SJCRH30 (cell line): Measurements from ENCODE around the gene SPTBN4. TPM values are rescaled to one million over a fixed set of nuclear protein-coding genes. Genes with fewer than 3 reads are reported as not detected.

Experiments used
- DNase-seq, 2 experiments: peaks; one replicate each; pipeline ENCODE4 v3.0.0-alpha.2; 2015 to 2020
- H3K27ac ChIP-seq: fragments of 250-450 bp; sonication (Bioruptor Pico); 2 replicates; pipeline ENCODE4 v1.5.1; 2020; ENCODE audit warnings: mild to moderate bottlenecking, moderate library complexity
- H3K27me3 ChIP-seq: fragments of 250-450 bp; sonication (Bioruptor Pico); 2 replicates; pipeline ENCODE4 v1.5.1; 2020; ENCODE audit warnings: mild to moderate bottlenecking, moderate library complexity
- H3K36me3 ChIP-seq: fragments of 250-450 bp; sonication (Bioruptor Pico); 2 replicates; pipeline ENCODE4 v1.5.1; 2020; ENCODE audit warnings: mild to moderate bottlenecking, moderate library complexity
- H3K4me1 ChIP-seq: fragments of 250-450 bp; sonication (Bioruptor Pico); 2 replicates; pipeline ENCODE4 v1.5.1; 2020; ENCODE audit warnings: mild to moderate bottlenecking, moderate library complexity
- H3K4me3 ChIP-seq: fragments of 250-450 bp; sonication (Bioruptor Pico); 2 replicates; pipeline ENCODE4 v1.5.1; 2020; ENCODE audit warnings: mild to moderate bottlenecking, moderate library complexity
- H3K9me3 ChIP-seq: fragments of 250-450 bp; sonication (Bioruptor Pico); replicated peaks from 2 replicates; pipeline ENCODE4 v1.5.1; 2020; ENCODE audit warnings: mild to moderate bottlenecking, moderate library complexity
- total RNA-seq: library from RNA; depleted of rRNA; stranded (reverse); fragments of >200 nt; shearing (Covaris generic); gene quantifications from 2 replicates; pipeline ENCODE4 v1.2.3, GENCODE V29; 2014; rRNA removed

The SPTBN4 gene
- 0.13 and 0.32 TPM in 2 replicates for total RNA-seq

GRCh38 chr19:40466985-40467734 lies at the start of gene SPTBN4:
Gene SPTBN4 (plus strand): TSS chr19:40467001. CDS start chr19:40472622, 5,621 bp downstream.
- no peak within 1 kb of the TSS for H3K27ac ChIP-seq
- H3K4me3 ChIP-seq = peak within 1 kb of the TSS; percentile 55
- H3K4me1 ChIP-seq = peaks cover 2% of the 10 kb centered on the region; the same call in 1 of the 2 replicates
- no peaks in the 10 kb centered on the region for H3K9me3 ChIP-seq
- no peaks in the 10 kb centered on the region for H3K36me3 ChIP-seq
- DNase-seq = no peak
- no peaks in the 10 kb centered on the region for H3K27me3 ChIP-seq

- Histone ChIP-seq H3K36me3 (no peaks in the 10 kb centered on the region), H3K27ac (peak overlapping the region; percentile 72), H3K9me3 (no peaks in the 10 kb centered on the region), H3K4me3 (peak overlapping the region; percentile 35), H3K27me3 (no peaks in the 10 kb centered on the region), H3K4me1 (peaks cover 18% of the 10 kb centered on the region; the same call in 1 of the 2 replicates)
- DNase-seq = peak; percentile 73 to 84
Measured at GRCh38 chr19:40417643-40417981, 49.2 kb upstream of the SPTBN4 start.

GRCh38 chr19:40418040-40418439 lies 48.8 kb upstream of the SPTBN4 start:
- Histone ChIP-seq H3K4me3 (no peak overlapping the region), H3K36me3 (no peaks in the 10 kb centered on the region), H3K9me3 (no peaks in the 10 kb centered on the region), H3K27me3 (no peaks in the 10 kb centered on the region), H3K27ac (no peak overlapping the region), H3K4me1 (peaks cover 18% of the 10 kb centered on the region; the same call in 1 of the 2 replicates)
- DNase-seq = no peak

GRCh38 chr19:40419066-40419612 lies 47.7 kb upstream of the SPTBN4 start:
- Histone ChIP-seq H3K4me1 (peaks cover 14% of the 10 kb centered on the region; the same call in 1 of the 2 replicates), H3K27ac (no peak overlapping the region), H3K36me3 (no peaks in the 10 kb centered on the region), H3K27me3 (no peaks in the 10 kb centered on the region), H3K9me3 (no peaks in the 10 kb centered on the region), H3K4me3 (no peak overlapping the region)
- DNase-seq = no peak

- no peak overlapping the region for H3K27ac ChIP-seq
Measured at GRCh38 chr19:40419780-40420179, 47.0 kb upstream of the SPTBN4 start.

GRCh38 chr19:40420451-40420765 lies 46.4 kb upstream of the SPTBN4 start:
- peaks cover 14% of the 10 kb centered on the region; the same call in 1 of the 2 replicates for H3K4me1 ChIP-seq
- H3K27ac ChIP-seq = peak overlapping the region; percentile 83; the same call in 1 of the 2 replicates
- DNase-seq = no peak

More at GRCh38 chr19:40419780-40420179, 47.0 kb upstream of the SPTBN4 start:
- Histone ChIP-seq H3K27me3 (no peaks in the 10 kb centered on the region), H3K36me3 (no peaks in the 10 kb centered on the region), H3K4me1 (peaks cover 14% of the 10 kb centered on the region; the same call in 1 of the 2 replicates), H3K9me3 (no peaks in the 10 kb centered on the region), H3K4me3 (no peak overlapping the region)
- DNase-seq = no peak

GRCh38 chr19:40420766-40421765 lies 45.7 kb upstream of the SPTBN4 start:
- Histone ChIP-seq H3K4me3 (peak overlapping the region; percentile 60), H3K9me3 (no peaks in the 10 kb centered on the region), H3K27me3 (no peaks in the 10 kb centered on the region), H3K36me3 (no peaks in the 10 kb centered on the region), H3K27ac (peak overlapping the region; percentile 83), H3K4me1 (peaks cover 14% of the 10 kb centered on the region; the same call in 1 of the 2 replicates)
- peak; percentile 96 for DNase-seq

More at GRCh38 chr19:40420451-40420765, 46.4 kb upstream of the SPTBN4 start:
- no peaks in the 10 kb centered on the region for H3K27me3 ChIP-seq
- no peaks in the 10 kb centered on the region for H3K36me3 ChIP-seq
- H3K9me3 ChIP-seq = no peaks in the 10 kb centered on the region
- peak overlapping the region; percentile 60 for H3K4me3 ChIP-seq

GRCh38 chr19:40421993-40422747 lies 44.6 kb upstream of the SPTBN4 start:
- H3K9me3 ChIP-seq = no peaks in the 10 kb centered on the region
- H3K4me1 ChIP-seq = peaks cover 12% of the 10 kb centered on the region
- no peak overlapping the region for H3K4me3 ChIP-seq
- no peaks in the 10 kb centered on the region for H3K27me3 ChIP-seq
- H3K27ac ChIP-seq = no peak overlapping the region
- H3K36me3 ChIP-seq = no peaks in the 10 kb centered on the region
- DNase-seq = no peak

GRCh38 chr19:40422748-40423566 lies 43.8 kb upstream of the SPTBN4 start:
- Histone ChIP-seq H3K27me3 (no peaks in the 10 kb centered on the region), H3K27ac (no peak overlapping the region), H3K36me3 (no peaks in the 10 kb centered on the region), H3K4me1 (peaks cover 4% of the 10 kb centered on the region), H3K4me3 (no peak overlapping the region), H3K9me3 (no peaks in the 10 kb centered on the region)
- no peak for DNase-seq

- H3K4me3 ChIP-seq = peak overlapping the region; percentile 81
- DNase-seq = no peak
- no peaks in the 10 kb centered on the region for H3K36me3 ChIP-seq
- H3K27me3 ChIP-seq = no peaks in the 10 kb centered on the region
- H3K9me3 ChIP-seq = no peaks in the 10 kb centered on the region
- H3K27ac ChIP-seq = no peak overlapping the region
- H3K4me1 ChIP-seq = peaks cover 4% of the 10 kb centered on the region; the same call in 1 of the 2 replicates
Measured at GRCh38 chr19:40423938-40424337, 42.9 kb upstream of the SPTBN4 start.

- Histone ChIP-seq H3K4me1 (peaks cover 4% of the 10 kb centered on the region; the same call in 1 of the 2 replicates), H3K9me3 (no peaks in the 10 kb centered on the region), H3K36me3 (no peaks in the 10 kb centered on the region), H3K27ac (peak overlapping the region; percentile 89), H3K27me3 (no peaks in the 10 kb centered on the region), H3K4me3 (peak overlapping the region; percentile 81)
- DNase-seq = peak; percentile 43 to 60
Measured at GRCh38 chr19:40424637-40425449, 42.0 kb upstream of the SPTBN4 start.

GRCh38 chr19:40425450-40426287 lies 41.1 kb upstream of the SPTBN4 start, which contains the start of gene SERTAD1:
Gene SERTAD1 (minus strand): TSS chr19:40425992. CDS start chr19:40423546, 2,446 bp downstream.
- Histone ChIP-seq H3K4me1 (peaks cover 4% of the 10 kb centered on the region; the same call in 1 of the 2 replicates), H3K27me3 (no peaks in the 10 kb centered on the region), H3K9me3 (no peaks in the 10 kb centered on the region), H3K4me3 (peak within 1 kb of the TSS; percentile 81), H3K27ac (peak within 1 kb of the TSS; percentile 89), H3K36me3 (no peaks in the 10 kb centered on the region)
- peak; percentile 100 for DNase-seq
